ENCODE data around the gene FAM117A.
A peak's percentile ranks its signal among the peaks of the same experiment; 100 is the strongest.

FAM117A gene

GRCh38 chr17:49696233-49696761 lies 67.6 kb downstream of the FAM117A start:
- TF ChIP-seq MAX (IDR thresholded peaks at IDR 0.05; ENCODE audit: low read depth, low read length): no peak
- no peak for TF ChIP-seq MYC (IDR thresholded peaks at IDR 0.05; ENCODE audit: low read depth, low read length)
- no peak for TF ChIP-seq CTCF (IDR thresholded peaks at IDR 0.05; ENCODE audit: low read depth, low read length)
- no peak for TF ChIP-seq POLR2A (IDR thresholded peaks at IDR 0.05; ENCODE audit: extremely low read depth, insufficient read length)
- H3K4me3 ChIP-seq (ENCODE audit: low read depth, low read length): no peak overlapping the region
- DNase-seq (ENCODE audit: low read depth): peak; percentile 80

GRCh38 chr17:49695698-49696232 lies 68.2 kb downstream of the FAM117A start:
- DNase-seq (ENCODE audit: low read depth): no peak
- H3K4me3 ChIP-seq (ENCODE audit: low read depth, low read length): no peak overlapping the region

GRCh38 chr17:49694847-49695697 lies 68.9 kb downstream of the FAM117A start:
- TF ChIP-seq CTCF (IDR thresholded peaks at IDR 0.05; ENCODE audit: low read depth, low read length) (peak; percentile 87), POLR2A (IDR thresholded peaks at IDR 0.05; ENCODE audit: extremely low read depth, insufficient read length) (no peak)
- peak; percentile 71 for DNase-seq (ENCODE audit: low read depth)
- no peak overlapping the region for H3K4me3 ChIP-seq (ENCODE audit: low read depth, low read length)

More at GRCh38 chr17:49695698-49696232, 68.2 kb downstream of the FAM117A start:
- no peak for TF ChIP-seq MYC (IDR thresholded peaks at IDR 0.05; ENCODE audit: low read depth, low read length)
- no peak for TF ChIP-seq CTCF (IDR thresholded peaks at IDR 0.05; ENCODE audit: low read depth, low read length)
- TF ChIP-seq MAX (IDR thresholded peaks at IDR 0.05; ENCODE audit: low read depth, low read length): no peak
- TF ChIP-seq POLR2A (IDR thresholded peaks at IDR 0.05; ENCODE audit: extremely low read depth, insufficient read length): no peak

GRCh38 chr17:49692751-49693150 lies 71.2 kb downstream of the FAM117A start:
- DNase-seq (ENCODE audit: low read depth): no peak
- TF ChIP-seq MYC (IDR thresholded peaks at IDR 0.05; ENCODE audit: low read depth, low read length) (no peak), MAX (IDR thresholded peaks at IDR 0.05; ENCODE audit: low read depth, low read length) (no peak), CTCF (IDR thresholded peaks at IDR 0.05; ENCODE audit: low read depth, low read length) (no peak), POLR2A (IDR thresholded peaks at IDR 0.05; ENCODE audit: extremely low read depth, insufficient read length) (no peak)
- no peak overlapping the region for H3K4me3 ChIP-seq (ENCODE audit: low read depth, low read length)

GRCh38 chr17:49691677-49692191 lies 72.2 kb downstream of the FAM117A start:
- TF ChIP-seq CTCF (IDR thresholded peaks at IDR 0.05; ENCODE audit: low read depth, low read length) (no peak), MAX (IDR thresholded peaks at IDR 0.05; ENCODE audit: low read depth, low read length) (no peak), MYC (IDR thresholded peaks at IDR 0.05; ENCODE audit: low read depth, low read length) (no peak), POLR2A (IDR thresholded peaks at IDR 0.05; ENCODE audit: extremely low read depth, insufficient read length) (no peak)
- H3K4me3 ChIP-seq (ENCODE audit: low read depth, low read length): no peak overlapping the region
- no peak for DNase-seq (ENCODE audit: low read depth)
